GM10266 (cell line): ENCODE data around the gene CNOT6.

ENCODE experiments used
- DNase-seq: peaks from one replicate; pipeline ENCODE4 v3.0.0; 2012; ENCODE audit errors: extremely low spot score
- CTCF ChIP-seq: IDR thresholded peaks from 2 replicates; pipeline ENCODE4 v1.5.1; 2012; ENCODE audit warnings: mild to moderate bottlenecking, low read depth; ENCODE audit not compliant: control insufficient read depth, insufficient read depth; ENCODE audit errors: missing control alignments

The CNOT6 gene

DNA sequence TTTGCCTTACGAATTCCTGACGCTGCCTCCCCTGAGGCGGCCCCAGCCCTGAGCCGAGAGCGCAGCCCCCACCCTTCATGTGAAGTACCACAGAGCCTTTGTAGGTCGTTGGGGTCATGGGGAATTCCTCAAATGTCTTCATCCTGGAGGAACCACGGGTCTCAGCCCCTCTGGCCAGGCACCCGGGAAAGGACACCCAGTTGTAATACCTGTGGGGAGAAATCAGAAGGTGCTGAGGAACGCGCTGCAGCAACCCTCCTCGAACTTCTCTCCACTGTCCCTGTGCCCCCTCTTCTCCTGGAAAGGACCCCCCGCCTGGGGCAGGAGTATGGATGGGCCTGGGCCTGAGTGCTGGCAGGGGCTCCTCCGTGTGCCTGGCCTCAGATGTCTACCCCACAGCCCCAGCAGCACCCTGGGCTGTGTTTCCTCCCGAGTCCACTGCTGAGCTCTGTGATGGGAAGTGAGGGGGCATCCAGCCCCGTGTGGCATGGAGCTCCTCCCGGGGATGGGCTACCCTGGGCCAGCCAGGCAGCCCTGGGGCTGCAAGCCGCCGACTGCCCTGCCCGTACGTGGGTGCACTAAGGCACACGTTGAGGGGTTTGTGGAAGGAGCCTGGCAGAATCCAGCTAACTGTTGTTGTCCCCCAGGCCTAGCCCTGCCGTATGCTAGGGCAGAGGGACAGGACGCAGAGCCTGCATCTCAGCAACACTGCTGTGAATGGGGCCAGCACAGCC is 115.8 kb downstream of the CNOT6 start:
- no peak for DNase-seq

GRCh38 chr5:180611140-180611850 is 117.1 kb downstream of the CNOT6 start:
- no peak for TF ChIP-seq CTCF
- DNase-seq = no peak

More for the DNA sequence above, 115.8 kb downstream of the CNOT6 start:
- TF ChIP-seq CTCF = no peak

DNA sequence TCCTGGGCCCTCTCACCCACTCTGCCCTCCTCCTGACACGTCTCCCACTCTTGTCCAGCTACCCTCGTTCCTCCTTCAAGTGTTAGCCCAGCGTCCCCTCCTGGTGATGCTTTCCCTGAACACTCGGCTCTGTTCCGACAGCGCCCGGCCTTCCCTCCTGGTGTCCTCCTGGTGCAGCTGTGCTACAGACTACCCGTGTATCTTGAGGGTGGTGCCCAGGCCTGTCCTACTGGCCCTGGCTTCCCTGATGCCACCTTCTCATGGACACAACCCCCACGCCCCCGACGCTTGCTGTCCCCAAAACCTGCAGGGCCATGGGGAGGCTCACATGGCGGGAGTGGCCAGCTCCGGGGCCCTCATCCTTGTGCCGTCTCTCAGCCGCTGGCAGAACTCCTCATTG is 118.5 kb downstream of the CNOT6 start:
- TF ChIP-seq CTCF = no peak
- no peak for DNase-seq

- DNase-seq = no peak
- TF ChIP-seq CTCF = no peak
Observed at GRCh38 chr5:180613188-180613813, 119.1 kb downstream of the CNOT6 start.

DNA sequence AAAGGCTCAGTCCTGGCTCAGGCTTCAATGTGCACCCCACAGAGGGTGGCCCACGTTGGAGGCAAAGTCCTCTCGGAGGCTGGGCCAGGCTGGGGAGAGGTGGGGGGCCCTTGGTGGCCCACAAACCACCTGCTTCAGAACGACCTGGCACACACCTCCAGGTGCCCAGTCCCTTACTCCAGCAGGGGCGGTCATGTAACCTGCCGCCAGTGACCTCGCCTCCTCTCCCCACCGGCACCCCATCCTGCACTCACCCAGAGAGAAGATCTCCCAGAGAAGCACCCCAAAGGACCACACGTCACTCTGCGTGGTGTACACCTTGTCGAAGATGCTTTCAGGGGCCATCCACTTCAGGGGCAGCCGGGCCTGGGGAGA is 119.6 kb downstream of the CNOT6 start:
- no peak for DNase-seq
- TF ChIP-seq CTCF = no peak

DNA sequence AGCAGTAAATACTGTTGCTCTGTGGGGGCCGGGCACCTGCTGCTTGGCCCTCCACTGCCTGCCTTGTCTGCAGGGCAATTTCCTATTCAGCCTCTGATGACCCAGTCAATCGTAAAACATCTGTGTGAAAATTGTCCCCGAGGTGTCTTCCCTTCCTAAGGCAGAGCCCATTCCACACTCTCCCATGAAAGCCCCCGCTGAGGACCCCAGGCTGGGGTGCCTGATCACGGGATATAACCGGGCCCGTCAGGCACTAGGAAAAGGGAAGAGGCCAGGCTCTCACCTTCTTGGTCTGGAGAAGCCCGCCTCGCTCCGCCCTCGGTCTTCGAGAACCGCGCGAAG is 124.3 kb downstream of the CNOT6 start:
- TF ChIP-seq CTCF = no peak
- DNase-seq = no peak

DNA sequence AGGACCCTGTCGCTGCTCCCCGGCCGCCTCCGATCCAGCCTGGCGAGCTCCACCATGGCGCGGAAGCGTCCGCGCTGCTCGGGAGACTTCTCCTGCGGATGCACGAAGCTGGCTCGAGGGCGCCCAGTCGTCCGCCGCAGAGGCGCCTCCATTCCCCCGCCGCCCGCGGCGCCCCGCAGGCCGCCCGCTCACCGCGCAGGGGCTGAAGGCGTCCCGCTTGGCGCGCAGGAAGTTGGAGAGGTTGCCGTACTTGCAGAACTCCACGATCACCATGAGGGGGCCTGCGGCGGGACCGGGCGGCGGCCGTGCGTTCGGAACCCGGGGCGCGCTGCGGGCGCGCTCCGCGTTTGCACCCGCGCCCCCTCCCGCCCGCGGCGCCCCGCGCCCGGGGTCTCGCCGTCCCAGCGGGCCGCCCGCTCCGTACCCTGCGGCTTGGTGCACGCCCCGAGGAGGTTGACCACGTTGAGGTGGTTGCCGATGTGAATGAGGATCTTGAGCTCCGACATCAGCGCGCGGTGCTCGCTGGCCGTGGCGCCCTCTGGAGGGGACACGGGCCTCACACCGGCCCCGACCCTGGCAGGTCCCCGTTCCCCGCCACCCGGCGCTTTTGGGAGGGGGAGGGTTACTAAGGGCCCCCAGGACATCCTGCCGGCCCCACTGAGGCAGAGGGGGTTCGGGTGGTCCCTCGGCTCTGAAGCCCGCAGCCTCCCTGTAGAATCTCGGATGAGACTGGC is 124.8 kb downstream of the CNOT6 start:
- peak; percentile 75 for DNase-seq
- TF ChIP-seq CTCF = peak; percentile 17
